ENCODE data around the gene ADARB1.

DNA sequence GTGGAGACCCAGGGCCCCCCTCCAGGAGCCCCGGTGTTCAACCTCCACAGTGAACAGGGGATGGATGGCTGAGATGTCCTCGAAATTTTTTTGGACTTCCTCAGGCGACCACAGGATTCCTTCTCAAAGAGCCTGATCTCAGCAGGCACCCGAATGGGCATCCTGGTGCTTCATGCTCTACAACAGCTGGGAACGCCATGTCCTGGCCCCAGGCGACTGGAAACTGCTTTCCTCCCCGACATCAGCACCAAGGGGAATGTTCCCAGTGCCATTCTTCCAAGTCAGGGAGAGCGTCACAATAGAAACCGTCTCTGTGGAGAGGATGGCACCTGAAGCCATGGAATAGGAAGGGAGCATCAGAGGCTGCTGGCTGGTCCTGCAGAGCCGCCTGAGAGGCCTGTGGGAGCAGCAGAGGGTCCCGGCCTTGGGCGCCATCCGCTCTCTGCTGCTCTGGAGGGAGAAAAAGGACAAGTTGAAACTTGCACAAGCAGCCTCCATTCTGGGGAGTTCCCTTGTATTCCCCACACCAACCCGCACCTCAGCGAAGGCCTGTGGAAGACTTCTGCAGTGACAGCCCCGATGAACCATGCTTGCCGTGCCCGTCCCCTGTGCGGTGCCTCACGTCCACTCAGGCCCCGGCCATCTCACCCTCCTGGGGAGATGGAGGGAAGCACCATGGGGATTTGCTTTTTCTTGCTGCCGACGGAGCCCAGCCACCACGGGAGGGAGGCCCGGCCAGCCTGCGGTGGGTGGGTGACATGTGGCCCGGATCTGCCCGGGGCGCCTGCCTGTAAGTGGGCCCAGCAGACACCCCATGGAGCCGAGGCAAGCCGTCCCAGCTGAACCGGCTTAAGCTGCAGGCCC is 2.3 kb upstream of the ADARB1 start:
- TF ChIP-seq, protein P1, sequence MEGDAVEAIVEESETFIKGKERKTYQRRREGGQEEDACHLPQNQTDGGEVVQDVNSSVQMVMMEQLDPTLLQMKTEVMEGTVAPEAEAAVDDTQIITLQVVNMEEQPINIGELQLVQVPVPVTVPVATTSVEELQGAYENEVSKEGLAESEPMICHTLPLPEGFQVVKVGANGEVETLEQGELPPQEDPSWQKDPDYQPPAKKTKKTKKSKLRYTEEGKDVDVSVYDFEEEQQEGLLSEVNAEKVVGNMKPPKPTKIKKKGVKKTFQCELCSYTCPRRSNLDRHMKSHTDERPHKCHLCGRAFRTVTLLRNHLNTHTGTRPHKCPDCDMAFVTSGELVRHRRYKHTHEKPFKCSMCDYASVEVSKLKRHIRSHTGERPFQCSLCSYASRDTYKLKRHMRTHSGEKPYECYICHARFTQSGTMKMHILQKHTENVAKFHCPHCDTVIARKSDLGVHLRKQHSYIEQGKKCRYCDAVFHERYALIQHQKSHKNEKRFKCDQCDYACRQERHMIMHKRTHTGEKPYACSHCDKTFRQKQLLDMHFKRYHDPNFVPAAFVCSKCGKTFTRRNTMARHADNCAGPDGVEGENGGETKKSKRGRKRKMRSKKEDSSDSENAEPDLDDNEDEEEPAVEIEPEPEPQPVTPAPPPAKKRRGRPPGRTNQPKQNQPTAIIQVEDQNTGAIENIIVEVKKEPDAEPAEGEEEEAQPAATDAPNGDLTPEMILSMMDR (IDR thresholded peaks at IDR 0.05) = no peak
- TF ChIP-seq POLR2A (IDR thresholded peaks at IDR 0.05) = no peak
